Adrenal gland (tissue), 5 donors: ENCODE measurements around the gene PTGIS.

Source experiments
- CTCF ChIP-seq, 6 experiments: fragments of 450-650 bp in 4 of 6; fragments of 200-600 bp in 2 of 6; sonication (generic) in 1 of 6; IDR thresholded peaks; 1 replicate in 5 of 6; 2 replicates in 1 of 6; pipeline versions ENCODE4 v1.5.1 to v1.8.0; 2016 to 2021; ENCODE audit warnings: antibody characterized with exemption in 6 of 6, mild to moderate bottlenecking in 2 of 6, moderate library complexity in 1 of 6
- POLR2A ChIP-seq, 2 donors: fragments of 450-650 bp; IDR thresholded peaks; one replicate each; pipeline ENCODE4 v1.6.1; 2017; ENCODE audit warnings: antibody characterized with exemption in 2 of 2, mild to moderate bottlenecking in 2 of 2, moderate library complexity in 1 of 2
- donor health status: DM: no; HTN: no; CAD: no.

GRCh38 chr20:49481116-49481515, 86.8 kb downstream of the PTGIS start:
- TF ChIP-seq CTCF (IDR thresholded peaks at IDR 0.05) (no peak), POLR2A (IDR thresholded peaks at IDR 0.05) (no peak)
